G401 (cell line): ENCODE data around the gene FANCD2. TPM values are rescaled to one million over a fixed set of nuclear protein-coding genes. Genes with fewer than 3 reads are reported as not detected.
"Not testable (repeated sequence)": the region's sequence is repeated elsewhere in the genome, so short reads cannot be mapped to it uniquely, and the experiment has no call there.

Experiments
- DNase-seq: peaks from one replicate; pipeline ENCODE4 v3.0.0-alpha.2; 2015; ENCODE audit warnings: low spot score
- in situ Hi-C: cut with HindIII; loops from 2 replicates; pipeline ENCODE4 v1.10.0; 2016; ENCODE audit warnings: low sequenced_read_pairs, mixed read lengths
- total RNA-seq: library from RNA; depleted of rRNA; stranded (reverse); fragments of >200 nt; shearing (Covaris generic); gene quantifications from 2 replicates; pipeline ENCODE4 v1.2.3, GENCODE V29; 2014

Gene FANCD2
- total RNA-seq, 1 experiment from 2014 or later, result 43.1 TPM

DNA sequence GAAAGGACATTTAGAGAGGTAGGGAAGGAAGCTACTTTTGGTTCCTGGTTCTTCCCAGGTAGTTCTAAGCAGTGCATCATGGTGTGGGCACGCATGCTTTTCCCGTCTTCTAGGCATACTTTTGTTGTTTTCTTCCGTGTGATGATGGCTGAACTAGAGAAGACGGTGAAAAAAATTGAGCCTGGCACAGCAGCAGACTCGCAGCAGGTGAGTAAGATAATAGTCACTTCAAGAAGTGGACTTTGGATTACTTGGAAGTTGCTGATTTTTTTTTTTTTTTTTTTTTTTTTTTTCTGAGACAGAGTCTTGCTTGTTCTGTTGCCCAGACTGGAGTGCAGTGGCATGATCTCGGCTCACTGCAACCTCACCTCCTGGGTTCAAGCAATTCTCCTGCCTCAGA lies 63.9 kb downstream of the FANCD2 start:
- no peak for DNase-seq
- in situ Hi-C loops, result no loop called here

DNA sequence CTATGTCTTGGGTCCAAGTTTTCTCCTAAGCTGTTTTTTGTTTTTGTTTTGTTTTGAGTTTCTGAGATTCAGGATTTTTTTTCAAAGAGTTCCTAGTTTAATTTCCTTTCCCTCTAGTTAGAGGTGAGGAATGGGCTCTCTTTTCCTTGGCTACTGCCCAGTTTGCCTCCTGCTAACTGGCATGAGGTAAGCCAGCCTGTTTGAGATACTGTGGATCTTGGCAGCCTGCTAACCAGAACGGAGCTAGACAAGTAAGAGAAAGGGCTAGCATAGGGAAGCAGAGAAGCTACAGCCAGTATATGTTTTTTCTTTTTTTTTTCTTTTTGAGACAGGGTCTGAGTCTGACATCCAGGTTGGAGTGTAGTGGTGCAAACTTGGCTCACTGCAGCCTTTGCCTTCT lies 64.5 kb downstream of the FANCD2 start:
- in situ Hi-C loops, DNase-seq: not testable (repeated sequence)

- in situ Hi-C loops, DNase-seq: not testable (repeated sequence)
Observed at GRCh38 chr3:10091387-10091786, 65.2 kb downstream of the FANCD2 start.

DNA sequence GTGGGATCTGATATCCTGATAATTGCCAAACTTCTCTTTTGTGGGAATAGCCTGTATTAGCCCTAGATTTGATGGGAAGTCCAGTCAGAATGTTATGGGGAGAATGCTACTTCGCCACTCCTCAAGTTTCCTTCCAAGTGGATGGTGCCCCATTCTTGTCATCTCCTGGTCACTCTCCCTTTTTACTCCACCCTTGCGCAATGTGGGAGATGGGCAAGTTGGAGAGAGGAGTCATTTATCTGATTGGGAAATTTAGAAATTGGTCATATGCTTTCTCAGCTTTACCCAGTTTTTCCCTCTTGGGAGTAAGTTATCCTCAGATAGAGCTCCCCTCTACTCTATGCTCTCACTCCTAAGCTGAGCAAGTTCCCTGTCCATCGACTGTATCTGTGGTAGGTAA lies 67.4 kb downstream of the FANCD2 start:
- DNase-seq, result no peak
- in situ Hi-C loops, result no loop called here

DNA sequence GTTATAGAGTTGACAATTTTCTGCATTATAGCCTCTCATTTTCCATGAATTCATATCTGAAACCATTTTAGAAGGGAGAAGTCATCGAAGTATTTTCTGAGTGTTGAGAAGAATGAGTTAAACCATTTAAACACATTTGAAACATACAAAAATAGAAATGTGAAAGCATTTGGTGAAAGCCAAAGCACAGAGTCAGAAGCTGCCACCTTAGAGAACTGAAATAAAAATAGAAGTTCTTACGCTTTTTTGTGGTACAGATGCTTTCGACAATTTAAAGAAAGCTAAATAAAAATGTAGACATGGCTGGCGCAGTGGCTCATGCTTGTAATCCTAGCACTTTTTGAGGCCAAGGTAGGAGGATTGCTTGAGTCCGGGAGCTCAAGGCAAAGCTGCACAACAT lies 72.8 kb downstream of the FANCD2 start:
- no peak for DNase-seq

GRCh38 chr3:10106919-10107318 lies 80.7 kb downstream of the FANCD2 start:
- DNase-seq, result no peak
- in situ Hi-C loops, result no loop called here

More for the DNA sequence above, 72.8 kb downstream of the FANCD2 start:
- in situ Hi-C loops, result no loop called here

GRCh38 chr3:10108091-10108490 lies 81.9 kb downstream of the FANCD2 start, which contains the start of gene FANCD2OS:
Gene FANCD2OS, minus strand, starts transcription at chr3:10108255. Its CDS starts 3,481 bp downstream, at chr3:10104774.
- in situ Hi-C loops, result no loop called here
- DNase-seq, result no peak

DNA sequence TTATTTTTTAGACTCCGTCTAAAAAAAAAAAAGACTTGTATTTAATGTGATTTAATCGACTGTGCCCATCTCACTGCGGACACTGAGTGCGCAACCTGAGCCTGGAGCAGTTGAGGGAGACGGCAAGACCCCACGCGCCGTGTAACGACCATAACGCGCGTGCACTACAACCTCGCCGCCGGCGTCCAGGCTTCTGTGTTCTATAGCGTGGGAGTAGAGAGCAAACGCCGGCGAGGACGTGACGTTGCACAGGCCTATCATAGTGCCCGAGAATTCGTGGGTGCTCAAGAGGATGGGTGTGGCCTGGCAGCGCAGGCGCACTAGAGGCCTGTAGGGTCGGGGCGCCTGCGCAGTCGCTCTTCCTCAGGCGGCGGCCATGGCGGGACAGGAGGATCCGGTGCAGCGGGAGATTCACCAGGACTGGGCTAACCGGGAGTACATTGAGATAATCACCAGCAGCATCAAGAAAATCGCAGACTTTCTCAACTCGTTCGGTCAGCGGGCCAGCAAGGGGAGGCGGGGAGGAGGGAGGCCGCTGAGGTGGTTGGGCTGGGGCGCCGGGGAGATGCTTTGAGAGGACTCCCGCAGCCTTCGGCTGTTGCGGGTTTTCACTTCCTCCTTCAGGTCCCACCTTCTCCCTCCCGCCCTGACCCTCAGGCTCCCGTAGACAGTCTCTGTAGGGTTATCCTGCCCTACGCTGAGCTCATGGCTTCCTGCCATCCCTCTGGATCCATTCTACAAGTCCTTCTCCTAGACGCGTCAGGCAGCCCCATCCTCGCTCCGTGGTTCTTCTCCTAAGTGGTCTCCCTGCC lies 89.3 kb downstream of the FANCD2 start, which contains the start of gene BRK1:
TSS of gene BRK1 (plus strand) at position 350 of the 812 bp plus-strand sequence. CDS start at position 377, 27 bp downstream.
- in situ Hi-C loops, result no loop called here
- DNase-seq, result peak; percentile 97

GRCh38 chr3:10116138-10116460 lies 89.9 kb downstream of the FANCD2 start:
- no peak for DNase-seq
- in situ Hi-C loops, result no loop called here

GRCh38 chr3:10116928-10117327 lies 90.7 kb downstream of the FANCD2 start:
- in situ Hi-C loops, result no loop called here
- no peak for DNase-seq

DNA sequence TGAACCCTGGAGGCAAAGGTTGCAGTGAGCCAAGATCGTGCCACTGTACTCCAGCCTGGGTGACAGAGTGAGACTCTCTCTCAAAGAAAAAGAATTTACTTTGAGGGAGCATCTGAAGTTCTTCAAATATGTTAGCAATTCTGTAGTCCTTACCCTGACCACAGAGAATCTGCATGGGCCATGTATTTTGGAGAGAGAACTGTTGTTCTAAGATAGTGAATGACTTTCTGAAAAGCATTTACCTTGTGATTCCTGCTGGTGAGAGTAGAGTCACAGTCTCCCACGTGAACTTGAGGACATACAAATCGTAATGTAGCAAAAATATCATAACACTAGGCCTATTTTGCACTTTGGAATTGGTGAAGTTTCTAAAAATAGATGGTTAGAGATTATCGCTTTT lies 93.1 kb downstream of the FANCD2 start:
- in situ Hi-C loops, result no loop called here
- no peak for DNase-seq

- in situ Hi-C loops, result no loop called here
- DNase-seq, result no peak
Observed at GRCh38 chr3:10121064-10121463, 94.8 kb downstream of the FANCD2 start.

- in situ Hi-C loops, result no loop called here
Observed at GRCh38 chr3:10122724-10123123, 96.5 kb downstream of the FANCD2 start.

DNA sequence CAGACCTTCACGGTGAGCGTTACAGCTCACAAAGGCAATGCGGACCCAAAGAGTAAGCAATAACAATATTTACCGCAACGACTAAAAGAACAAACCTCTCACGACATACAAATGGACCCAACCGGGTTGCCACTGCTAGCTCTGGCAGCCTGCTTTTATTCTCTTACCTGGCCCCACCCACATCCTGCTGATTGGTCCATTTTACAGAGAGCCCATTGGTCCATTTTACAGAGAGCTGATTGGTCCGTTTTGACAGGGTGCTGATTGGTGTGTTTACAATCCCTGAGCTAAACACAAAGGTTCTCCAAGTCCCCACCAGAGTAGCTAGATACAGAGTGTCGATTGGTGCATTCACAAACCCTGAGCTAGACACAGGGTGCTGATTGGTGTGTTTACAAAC lies 109.6 kb downstream of the FANCD2 start:
- DNase-seq, in situ Hi-C loops: not testable (repeated sequence)

More at GRCh38 chr3:10122724-10123123, 96.5 kb downstream of the FANCD2 start:
- no peak for DNase-seq

GRCh38 chr3:10136426-10137005 lies 110.3 kb downstream of the FANCD2 start:
- DNase-seq, result no peak
- in situ Hi-C loops, result no loop called here

DNA sequence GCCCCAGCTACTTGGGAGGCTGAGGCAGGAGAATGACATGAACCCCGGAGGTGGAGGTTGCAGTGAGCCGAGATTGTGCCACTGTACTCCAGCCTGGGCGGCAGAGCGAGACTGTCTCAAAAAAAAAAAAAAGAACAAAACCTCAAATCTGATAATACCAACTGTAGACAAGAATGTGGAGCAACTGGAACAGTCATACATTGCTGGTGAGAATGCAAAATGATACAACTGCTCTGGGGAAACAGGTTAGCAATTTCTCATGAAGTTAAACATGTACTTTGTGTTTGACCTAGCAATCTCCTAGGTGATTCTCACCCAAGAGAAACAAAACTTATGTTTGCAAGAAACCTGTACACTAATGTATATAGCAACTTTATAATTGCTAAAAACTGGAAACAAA lies 110.9 kb downstream of the FANCD2 start:
- in situ Hi-C loops, result no loop called here
- no peak for DNase-seq

GRCh38 chr3:10140996-10141546 lies 114.8 kb downstream of the FANCD2 start:
- in situ Hi-C loops, result no loop called here
- DNase-seq, result no peak

- DNase-seq, result peak; percentile 37
- in situ Hi-C loops, result no loop called here
Observed at GRCh38 chr3:10142707-10143560, 116.7 kb downstream of the FANCD2 start.

GRCh38 chr3:10145685-10146084 lies 119.4 kb downstream of the FANCD2 start:
- no peak for DNase-seq
- in situ Hi-C loops, result no loop called here
